HPDE6-E6E7 (cell line): ENCODE measurements around the gene EID1.
"Not testable (repeated sequence)": the region's sequence is repeated elsewhere in the genome, so short reads cannot be mapped to it uniquely, and the experiment has no call there.

Experiments
- DNase-seq: peaks from one replicate; pipeline ENCODE4 v3.0.0; 2011; ENCODE audit warnings: missing footprints; ENCODE audit errors: extremely low spot score

Gene EID1, protein sequence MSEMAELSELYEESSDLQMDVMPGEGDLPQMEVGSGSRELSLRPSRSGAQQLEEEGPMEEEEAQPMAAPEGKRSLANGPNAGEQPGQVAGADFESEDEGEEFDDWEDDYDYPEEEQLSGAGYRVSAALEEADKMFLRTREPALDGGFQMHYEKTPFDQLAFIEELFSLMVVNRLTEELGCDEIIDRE

DNA sequence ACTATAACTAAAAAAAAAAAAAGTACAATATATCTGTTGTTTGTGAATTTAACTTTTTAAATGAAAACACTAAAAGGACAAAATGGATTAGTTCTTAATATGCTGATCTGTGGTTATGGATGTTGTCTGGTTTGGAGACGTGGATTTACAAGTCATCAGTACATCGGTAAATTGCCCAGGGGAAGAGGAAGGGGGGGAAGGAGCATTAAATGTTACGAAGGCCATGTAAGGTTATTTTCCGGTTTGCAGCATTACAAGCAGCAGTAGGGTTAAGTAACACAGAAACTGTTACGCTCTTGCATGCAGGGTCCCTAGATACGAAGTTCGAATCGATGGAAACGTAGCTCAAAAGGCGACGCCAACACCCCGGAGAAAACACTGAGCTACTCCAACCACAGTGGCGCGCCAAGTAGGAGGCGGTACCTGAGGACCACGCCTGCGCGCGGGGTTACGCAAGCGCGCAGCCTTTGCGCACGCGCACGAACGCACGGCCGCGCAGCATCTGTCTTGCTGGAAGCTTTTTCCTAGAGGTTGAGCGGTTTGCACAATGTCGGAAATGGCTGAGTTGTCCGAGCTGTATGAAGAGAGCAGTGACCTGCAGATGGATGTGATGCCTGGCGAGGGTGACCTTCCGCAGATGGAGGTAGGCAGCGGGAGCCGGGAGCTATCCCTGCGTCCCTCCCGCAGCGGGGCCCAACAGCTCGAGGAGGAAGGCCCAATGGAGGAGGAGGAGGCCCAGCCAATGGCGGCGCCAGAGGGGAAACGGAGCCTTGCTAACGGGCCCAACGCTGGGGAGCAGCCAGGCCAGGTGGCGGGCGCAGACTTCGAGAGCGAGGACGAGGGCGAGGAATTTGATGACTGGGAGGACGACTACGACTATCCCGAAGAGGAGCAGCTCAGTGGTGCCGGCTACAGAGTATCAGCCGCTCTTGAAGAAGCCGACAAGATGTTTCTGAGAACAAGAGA is at the start of gene EID1:
EID1 (plus strand) TSS at position 505 of the 966 bp plus-strand sequence; CDS start at position 548, 43 bp downstream.
- DNase-seq = peak; percentile 75

DNA sequence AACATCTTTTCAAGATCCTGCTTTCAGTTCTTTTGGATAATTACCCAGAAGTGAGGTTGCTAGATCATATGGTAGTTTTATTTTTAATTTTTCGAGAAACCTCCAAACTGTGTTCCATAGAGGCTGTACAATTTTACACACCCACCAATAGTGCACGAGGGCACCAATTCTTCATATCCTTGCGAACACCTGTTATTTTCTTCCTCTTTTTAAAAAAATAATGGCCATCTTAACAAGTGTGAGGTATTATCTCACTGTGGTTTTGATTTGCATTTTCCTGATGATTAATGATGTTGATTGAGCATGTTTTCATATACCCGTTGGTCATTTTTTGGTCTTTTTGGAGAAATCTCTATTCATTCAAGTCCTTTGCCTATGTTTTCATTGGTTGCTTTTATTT is 49.5 kb upstream of the EID1 start:
- DNase-seq = no peak

DNA sequence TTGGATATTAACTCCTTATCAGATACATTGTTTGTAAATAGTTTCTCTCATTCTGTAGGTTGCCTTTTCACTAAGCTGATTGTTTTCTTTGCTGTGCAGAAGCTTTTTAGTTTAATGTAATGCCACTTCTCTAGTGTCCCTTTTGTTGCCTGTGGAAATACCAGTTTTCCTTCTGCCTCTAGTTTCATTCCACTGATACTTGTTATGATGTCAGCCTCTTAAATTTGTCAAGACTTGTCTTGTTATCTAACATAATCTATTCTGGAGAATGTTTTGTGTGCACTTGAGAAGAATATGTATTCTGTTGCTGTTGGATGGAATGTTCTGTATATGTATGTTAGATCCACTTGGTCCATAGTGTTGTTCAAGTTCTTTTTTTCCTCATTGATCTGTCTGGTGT is 49.0 kb upstream of the EID1 start:
- no peak for DNase-seq

DNA sequence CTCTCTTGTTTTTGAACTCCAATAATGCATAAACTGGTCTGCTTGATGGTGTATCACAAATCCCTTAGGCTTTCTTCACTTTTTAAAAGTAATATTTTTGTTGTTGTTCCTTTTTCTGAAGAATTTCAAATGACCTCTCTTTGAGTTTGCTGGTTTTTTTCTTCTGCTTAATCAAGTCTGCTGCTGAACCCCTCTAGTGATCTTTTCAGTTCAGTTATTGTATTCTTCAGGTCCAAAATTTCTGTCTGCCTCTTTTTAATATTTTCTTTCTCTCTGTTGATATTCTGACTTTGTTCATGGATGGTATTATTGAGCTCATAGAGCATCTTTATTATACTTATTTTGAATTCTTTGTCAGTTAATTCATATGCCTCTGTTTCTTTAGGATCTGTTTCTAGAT is 45.3 kb upstream of the EID1 start:
- no peak for DNase-seq

DNA sequence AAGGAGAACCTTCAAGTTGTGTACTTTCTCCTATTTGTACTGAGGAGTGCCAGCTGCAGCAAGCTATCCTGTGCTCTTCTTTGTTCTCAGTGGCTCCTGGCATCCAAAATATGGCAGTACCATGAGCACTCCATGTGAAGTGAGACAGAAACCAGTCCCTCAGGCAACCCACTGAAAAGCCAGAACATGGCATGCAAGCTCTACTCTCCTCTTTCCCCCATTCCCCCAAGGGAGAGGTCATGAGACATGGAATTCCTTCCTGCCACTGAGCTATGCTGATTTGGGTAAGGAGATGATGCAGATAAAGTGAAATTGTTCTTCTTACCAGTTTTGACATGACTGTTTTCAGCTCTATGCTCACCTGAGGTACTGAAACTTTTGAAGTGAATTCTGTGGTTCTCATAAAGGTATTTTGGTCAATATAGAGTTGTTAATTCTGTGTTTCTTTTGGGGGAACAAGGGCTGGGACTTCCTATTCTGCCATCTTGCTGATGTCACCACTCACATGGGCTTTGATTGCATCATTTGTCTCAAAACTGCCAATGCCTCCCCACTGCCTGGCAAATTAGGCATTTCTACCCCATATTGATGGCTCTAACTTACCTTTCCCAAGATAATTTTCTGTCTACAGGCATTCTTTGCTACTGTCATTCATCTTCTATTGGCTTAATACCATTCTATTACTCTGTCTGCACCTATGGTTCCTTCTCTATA is 44.3 kb upstream of the EID1 start:
- DNase-seq = no peak

DNA sequence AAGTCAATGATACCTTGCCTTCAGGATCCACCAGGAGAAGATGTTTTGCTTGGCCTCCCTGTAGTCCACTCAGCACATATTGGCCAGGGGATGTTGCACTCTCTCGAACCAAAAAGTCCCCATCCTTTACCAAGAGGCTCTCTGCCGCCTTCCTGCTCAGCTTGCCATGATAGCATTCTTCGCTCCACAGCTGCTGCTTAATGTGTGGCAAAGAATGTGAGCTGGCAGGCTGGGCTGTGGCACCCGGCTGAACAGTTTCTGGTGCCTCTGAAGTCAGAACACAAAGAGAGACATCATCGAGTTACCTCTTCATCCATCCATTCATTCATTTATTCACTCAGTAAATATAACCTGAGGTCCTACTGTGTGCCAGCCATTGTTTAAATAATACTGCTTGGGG is 43.2 kb upstream of the EID1 start:
- DNase-seq = no peak

DNA sequence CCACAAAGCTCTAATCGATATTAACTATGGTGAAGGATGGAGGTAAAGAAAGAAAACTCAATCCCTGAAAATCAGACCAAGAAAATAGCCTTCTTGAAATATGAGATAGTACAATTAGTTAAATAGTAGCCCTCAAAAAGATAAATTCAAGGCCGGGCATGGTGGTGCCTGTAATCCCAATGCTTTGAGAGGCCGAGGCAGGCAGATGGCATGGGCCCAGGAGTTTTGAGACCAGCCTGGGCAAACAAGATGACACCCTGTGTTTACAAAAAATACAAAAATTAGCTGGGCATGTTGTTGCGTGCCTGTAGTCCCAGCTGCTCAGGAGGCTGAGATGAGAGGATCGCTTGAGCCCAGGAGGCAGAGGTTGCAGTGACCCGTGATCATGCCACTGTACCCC is 35.4 kb upstream of the EID1 start:
- no peak for DNase-seq

DNA sequence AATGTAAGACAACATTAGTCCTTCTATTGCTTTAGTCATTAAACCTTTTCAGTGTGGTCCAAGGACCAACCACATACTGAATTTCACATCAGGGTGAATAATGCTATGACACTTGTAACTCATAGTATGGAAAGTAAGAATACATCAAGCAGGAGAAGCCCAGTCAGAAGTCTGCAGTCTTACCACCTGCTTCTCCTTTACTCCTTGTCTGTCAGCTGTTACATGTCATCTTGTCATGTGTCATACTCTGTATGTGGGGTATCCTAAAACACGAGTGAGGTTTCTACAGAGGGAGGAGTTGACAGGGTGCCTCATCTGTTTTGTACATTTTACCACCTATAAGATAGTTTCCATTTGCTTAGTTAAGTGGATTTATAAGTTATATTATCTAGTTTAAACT is 32.8 kb upstream of the EID1 start:
- DNase-seq = no peak

DNA sequence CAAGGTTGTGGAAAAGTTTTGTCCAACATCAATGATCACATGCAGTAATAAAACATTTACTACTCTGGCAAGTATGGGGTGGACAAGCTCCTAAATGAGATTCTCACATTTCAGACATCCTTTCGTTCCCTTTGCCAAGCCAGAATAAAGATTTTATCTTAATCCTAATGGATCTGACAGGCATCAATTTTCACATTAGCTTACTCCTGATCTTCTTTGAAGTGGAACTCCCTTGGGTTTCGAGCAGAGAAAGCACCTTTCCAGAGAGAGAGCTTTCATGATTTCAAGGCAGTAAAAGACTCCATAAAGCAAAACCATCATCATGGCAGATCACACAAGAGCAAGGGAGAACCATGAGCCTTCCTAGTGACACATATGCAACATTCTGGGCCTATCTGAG is 27.3 kb upstream of the EID1 start:
- DNase-seq = no peak

DNA sequence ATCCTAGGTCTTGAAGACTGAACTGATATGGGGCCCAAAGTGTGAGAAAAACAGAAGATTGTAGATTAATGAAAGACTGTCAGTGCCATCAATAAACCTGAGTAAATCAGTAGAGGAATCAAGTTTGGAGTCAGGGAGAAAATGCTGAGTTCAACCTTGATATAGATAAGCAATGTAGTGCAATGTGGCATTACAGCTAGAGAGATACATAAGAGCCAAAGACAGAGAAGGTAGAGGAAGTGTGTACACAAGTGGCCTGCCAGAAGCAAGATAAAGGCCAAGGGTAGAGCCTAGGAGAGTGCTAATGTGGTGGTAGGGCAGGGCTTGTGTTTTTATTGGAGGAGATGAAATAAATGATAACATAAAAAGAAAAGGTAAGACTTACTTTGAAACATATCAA is 26.0 kb upstream of the EID1 start:
- DNase-seq = no peak

DNA sequence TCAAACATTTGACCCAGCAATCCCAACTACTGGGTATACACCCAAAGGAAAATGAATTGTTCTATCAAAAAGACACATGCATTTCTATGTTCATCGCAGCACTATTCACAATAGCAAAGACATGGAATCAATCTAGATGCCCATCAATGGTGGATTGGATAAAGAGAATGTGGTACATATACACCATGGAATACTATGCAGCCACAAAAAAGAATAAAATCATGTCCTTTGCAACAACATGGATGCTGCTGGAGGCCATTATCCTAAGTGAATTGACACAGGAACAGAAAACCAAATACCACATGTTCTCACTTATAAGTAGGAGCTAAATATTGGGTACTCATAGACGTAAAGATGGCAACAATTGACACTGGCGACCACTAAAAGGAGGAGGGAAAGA is 23.5 kb upstream of the EID1 start:
- not testable (repeated sequence) for DNase-seq

DNA sequence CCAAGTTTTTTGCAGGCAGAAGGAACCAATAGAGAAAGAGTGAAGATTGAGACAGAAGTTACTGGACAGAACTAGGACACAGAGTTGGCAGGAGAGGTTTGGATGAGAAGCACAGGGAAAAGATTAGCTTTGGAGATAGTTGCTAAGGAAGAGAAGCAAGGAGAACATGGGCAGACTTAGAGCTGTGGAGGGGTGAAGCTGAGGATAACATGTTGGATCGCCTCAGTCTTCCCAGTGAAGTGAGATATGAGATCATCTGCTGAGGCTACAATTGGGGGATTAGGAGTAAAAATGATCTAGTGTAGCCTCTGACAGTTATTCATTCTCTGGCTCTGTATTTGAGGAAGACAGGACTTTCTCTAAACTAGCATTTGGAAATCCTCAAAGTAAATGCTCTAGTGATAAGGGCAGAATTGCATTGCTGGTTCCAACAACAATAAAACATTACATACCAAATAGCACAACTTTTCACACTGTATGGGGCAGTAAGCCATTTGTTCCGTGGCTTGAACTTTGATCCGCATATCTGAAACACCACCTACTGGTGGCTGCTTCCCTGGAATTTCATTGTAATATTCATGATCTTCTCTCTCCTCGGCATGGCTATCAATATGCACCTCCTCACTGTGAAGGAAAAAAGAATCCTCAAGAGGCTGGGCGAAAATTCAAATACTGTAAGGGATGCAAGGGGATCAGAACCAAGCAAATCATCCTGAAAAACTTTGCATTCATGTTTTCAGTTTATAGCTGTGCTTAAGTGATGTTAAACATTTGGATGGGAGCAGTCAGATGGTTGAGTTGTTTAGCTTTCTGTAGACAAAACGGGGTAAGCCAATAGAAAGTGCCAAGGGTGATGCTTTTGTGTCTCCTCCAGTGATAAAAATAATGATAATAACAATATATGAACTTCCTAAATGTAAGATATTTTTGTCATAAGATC is 22.2 kb upstream of the EID1 start:
- DNase-seq = peak; percentile 19

DNA sequence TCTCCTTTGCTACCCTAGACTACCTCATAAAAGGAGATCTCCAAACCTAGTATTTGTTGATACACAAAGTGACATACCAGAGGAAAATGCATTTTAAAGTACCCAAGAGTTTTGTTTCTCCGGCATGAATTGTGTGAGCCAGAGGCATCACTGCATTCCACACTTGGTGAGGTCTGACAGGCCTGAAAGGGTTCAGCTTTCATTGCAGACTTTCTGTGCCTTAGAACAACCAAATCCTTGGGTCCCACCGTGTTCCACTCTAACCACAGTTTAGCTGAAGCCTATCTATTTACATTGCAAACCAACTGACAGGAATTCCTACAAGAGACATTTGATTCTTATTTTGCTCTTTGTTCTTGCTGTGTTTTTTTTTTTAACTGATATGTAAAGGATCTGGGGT is 21.0 kb upstream of the EID1 start:
- DNase-seq = no peak

DNA sequence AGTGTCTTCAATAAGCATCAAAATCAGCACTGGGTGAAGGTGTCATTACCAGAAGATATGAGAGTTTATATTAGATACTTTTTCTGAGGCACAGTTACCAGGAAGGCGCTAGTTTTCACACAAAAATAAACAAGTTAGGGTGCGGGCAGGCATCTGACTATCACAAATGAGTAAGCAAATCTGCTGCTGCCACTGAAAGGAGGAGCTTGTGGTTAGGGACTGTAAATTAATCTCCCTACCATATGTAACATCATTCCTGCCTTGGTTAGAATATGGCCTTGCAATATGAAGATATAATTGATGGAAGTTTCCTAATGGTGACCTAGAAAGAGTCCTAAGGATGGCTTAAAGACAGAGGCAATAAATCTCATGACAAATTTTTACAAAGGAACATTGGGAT is 19.5 kb upstream of the EID1 start:
- no peak for DNase-seq

DNA sequence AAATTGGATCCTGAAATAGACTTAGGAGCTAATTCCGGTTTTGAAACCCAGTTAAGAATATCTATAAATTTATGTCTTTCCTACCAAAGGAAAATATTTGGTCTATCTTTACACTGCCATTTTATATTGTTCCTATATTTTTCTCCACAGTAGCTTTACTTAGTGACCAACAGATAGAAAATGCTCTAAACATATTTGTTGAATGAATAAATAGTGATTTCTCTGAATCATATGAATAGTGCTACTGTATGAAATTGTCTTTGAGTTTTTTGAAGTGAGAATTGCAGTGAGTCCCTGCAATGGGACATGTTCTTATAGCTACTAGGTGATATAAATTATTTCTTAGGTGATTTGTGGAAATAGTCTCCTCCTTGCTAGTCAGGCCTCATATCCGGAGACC is 18.5 kb upstream of the EID1 start:
- DNase-seq = no peak

DNA sequence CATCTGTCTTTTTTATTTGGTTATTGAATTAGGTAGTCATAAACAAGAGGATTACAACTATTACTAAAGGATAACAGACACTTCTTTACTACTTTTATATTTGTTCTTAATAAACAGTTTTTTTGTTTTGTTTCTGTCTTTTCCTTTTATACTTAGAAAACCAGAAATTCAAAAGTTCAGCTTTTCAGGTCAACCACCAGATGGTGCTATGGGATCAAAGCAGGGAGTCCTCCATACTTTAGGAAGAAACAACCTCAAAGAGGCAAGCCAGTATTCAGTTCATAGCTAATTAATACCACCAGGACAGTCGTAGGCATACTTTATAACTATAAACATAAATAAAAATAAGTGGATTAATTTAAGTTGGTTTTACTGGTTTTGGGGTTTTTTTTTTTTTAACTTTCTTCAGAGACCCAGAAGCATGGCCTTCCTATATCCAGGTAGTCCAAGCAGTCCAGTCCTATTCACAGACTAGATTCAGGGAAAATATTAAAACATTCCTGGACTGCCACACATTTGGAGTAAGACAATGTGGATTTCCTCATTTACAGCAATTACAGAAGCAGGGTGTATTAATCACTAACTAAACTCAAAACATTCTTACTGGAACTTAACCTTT is 16.0 kb upstream of the EID1 start:
- DNase-seq = peak; percentile 16

DNA sequence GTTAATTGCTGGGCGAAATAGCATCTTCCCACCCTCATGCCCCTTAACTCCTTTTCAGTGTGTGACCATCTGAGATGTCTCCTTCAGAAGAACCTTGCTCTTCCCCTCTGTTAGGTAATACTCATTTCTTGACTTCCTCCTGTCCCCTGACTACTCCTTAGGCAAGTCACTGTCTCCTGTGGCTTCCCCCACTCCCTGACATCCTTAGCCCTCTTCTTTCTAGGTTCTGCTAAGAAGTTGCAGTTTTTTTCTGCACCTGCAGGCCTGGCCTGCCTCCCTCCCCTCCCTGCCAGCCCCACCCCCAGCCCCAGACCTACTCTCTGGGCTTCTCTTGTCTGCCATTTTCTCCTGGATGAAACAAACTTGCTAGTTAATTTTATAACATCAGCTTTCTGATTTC is 15.2 kb upstream of the EID1 start:
- no peak for DNase-seq

DNA sequence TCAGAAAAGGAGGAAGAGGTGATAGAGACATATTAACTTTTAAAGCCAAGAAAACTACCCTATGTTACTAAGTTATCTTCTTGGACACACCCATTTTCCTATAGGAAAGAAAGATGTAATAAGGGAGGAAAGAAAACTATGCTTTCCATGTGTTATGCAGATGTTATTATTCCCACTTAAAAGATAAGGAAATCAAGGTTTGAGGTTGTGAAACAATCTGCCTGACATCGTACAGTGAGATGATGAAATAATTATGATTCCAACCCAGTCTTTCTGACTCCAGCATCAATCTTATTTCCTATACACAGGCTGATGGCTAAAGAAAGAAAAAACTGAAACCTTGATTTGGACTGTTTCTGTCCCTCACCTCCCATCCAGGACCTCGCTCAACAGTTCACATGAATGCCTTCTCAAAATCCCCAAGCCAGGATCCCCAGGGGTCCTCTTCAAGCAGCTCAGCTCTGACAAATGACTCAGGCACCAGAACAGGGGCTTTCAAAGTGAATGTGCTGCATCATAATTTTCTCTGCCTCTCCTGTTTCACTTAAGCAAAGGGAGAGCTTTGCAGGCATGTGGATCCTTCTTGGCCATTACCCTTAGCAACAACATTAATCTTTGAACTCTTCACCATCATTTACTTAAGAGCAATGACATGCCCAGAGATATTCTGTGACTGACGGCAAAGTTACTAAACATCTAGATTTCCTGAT is 12.4 kb upstream of the EID1 start:
- no peak for DNase-seq

DNA sequence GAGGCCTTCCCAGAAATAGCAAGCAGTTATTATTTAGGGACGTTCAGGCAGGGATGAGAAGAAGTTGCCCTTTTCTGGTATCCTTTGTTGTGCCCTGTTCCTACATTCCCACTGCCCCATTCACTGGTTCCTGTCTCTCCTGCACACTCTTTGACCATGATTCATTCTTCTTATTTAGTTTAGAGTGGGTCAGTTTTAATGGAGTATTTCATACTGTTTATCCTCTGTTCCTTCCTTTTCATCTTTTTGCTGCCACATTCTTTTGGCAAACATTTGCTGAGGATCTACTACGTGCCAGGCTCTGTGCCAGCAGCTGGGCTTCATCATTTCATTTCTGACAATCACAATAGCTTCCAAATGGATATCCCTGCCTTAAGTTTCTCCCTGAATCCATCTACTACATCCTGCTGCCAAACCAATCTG is 11.8 kb upstream of the EID1 start:
- no peak for DNase-seq

DNA sequence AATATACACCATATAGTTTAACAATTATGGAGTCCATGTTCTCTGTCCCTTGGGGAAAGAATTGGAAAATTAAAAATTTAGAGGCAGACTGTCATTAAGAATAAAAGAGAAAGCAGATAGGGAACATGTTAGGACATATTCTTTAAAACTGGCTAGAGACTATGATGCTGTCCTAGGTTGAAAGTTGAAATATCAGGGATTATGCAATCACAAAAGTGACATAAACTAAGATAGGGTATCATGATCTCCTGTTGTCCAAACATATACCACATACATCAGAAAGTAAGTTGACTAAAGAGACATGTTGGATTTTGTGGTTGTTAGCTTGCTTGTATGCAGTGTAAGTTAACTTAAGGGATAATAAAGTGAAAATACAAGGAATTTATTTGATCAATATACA is 9.9 kb upstream of the EID1 start:
- DNase-seq = no peak
